GM12891 (cell line): ENCODE results near the gene NSMCE1.

Experiments
- DNase-seq: peaks from one replicate; pipeline ENCODE4 v3.0.0; 2011; ENCODE audit warnings: low spot score; ENCODE audit not compliant: insufficient read length
- FAIRE-seq: peaks from 2 replicates; lab custom pipeline; 2011; peaks lifted over from hg19 to GRCh38; lab: Jason Lieb, UNC
- PAX5 ChIP-seq: IDR thresholded peaks from 2 replicates; pipeline ENCODE4 v1.6.1; 2011; ENCODE audit warnings: low read length, moderate library complexity, mild to moderate bottlenecking; ENCODE audit not compliant: insufficient read depth, severe bottlenecking
- POLR2A ChIP-seq: IDR thresholded peaks from 2 replicates; pipeline ENCODE4 v1.6.1; 2011; ENCODE audit warnings: low read depth, low read length, control low read depth
- POLR2AphosphoS5 ChIP-seq: IDR thresholded peaks from 2 replicates; pipeline ENCODE4 v1.6.1; 2011; ENCODE audit warnings: low read depth, low read length, control low read depth
- POU2F2 ChIP-seq: IDR thresholded peaks from 2 replicates; pipeline ENCODE4 v1.6.1; 2011; ENCODE audit warnings: low read depth, mild to moderate bottlenecking, control low read depth, low read length, moderate library complexity
- SPI1 ChIP-seq: IDR thresholded peaks from 2 replicates; pipeline ENCODE4 v1.6.1; 2011; ENCODE audit warnings: low read depth, low read length, control low read depth
- TAF1 ChIP-seq: IDR thresholded peaks from 2 replicates; pipeline ENCODE4 v1.6.1; 2011; ENCODE audit warnings: low read depth, low read length, control low read depth

The NSMCE1 gene

DNA sequence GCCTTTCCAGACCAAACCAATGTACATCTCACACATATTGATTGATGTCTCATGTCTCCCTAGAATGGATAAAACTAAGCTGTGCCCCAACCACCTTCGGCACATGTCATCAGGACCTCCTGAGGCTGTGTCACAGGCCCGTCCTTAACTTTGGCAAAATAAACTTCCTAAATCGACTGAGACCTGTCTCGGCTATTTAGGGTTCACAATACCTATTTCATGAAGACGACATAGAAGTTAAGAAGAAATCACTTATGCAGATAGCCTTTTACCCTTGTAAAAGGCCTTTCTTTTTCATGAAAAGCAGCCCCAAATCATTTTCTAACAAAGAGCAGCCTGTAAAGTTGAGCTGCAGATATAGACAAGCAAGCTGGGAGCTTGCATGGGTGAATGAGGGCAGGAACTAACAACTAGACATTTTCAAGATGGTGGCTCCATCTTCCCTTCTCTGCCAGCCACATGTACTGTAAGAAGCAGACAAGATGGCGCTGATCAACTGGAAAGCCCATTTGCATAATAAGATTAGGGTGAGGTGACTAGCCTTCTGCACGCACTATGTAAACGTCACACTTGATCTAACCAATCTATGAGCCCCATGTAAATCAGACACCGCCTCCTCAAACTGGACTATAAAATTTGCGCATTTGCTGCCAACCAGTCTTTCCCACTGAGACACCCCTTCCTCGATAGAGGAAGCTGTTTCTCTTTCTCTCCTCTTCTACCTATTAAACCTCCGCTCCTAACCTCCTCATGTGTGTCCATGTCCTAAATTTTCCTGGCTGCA lies 69.9 kb downstream of the NSMCE1 start:
- no peak for FAIRE-seq
- TF ChIP-seq PAX5 (no peak), POU2F2 (no peak), TAF1 (no peak), POLR2A (no peak), POLR2AphosphoS5 (no peak), SPI1 (no peak)
- no peak for DNase-seq

DNA sequence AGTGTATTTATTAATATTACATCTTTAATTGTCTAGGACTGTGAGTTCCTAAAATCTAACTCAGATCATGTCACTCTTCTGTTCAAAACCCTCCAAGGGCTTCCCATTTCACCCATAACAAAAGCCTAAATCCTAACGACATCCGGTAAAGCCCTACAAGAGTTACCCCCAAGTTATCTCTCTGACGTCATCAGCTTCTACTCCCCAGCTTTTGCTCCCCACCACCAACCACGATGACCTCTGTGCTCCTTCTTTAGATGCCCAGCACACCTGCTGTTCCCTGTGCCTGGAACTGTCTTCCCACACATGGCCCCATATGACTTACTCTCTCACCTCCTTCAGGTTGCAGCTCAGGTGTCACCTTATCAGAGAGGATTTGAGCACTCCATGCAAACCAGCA lies 71.6 kb downstream of the NSMCE1 start:
- DNase-seq (no peak), FAIRE-seq (no peak)
- TF ChIP-seq POLR2A: no peak
- TF ChIP-seq POU2F2: no peak
- no peak for TF ChIP-seq POLR2AphosphoS5
- no peak for TF ChIP-seq SPI1
- no peak for TF ChIP-seq PAX5
- no peak for TF ChIP-seq TAF1

DNA sequence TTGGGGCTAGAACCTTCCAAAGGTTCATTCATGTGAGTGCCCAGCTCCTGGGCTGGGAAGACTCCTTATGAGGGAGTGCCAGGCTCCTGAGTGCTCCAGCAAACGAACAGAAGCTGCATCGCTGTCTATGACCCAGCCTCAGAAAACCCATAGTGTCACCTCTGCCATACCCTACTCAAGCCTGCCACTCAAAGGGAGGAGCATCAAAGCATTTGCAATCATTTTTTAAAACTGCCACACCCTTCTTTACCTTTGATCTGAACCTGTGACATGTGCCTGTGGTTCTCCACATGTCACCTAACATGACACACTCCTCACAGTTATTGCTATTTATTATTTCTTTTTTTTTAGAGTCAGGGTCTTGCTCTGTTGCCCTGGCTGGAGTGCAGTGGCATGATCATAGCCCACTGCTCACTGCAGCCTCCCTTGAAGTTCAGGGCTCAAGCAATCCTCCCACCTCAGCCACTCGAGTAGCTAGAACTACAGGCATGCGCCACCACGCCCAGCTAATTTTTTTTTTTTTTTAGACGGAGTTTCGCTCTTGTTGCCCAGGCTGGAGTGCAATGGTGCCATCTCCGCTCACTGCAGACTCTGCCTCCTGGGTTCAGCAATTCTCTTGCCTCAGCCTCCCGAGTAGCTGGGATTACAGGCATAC lies 72.5 kb downstream of the NSMCE1 start:
- FAIRE-seq: no peak
- TF ChIP-seq SPI1: no peak
- TF ChIP-seq POLR2A: no peak
- no peak for TF ChIP-seq POU2F2
- no peak for DNase-seq

DNA sequence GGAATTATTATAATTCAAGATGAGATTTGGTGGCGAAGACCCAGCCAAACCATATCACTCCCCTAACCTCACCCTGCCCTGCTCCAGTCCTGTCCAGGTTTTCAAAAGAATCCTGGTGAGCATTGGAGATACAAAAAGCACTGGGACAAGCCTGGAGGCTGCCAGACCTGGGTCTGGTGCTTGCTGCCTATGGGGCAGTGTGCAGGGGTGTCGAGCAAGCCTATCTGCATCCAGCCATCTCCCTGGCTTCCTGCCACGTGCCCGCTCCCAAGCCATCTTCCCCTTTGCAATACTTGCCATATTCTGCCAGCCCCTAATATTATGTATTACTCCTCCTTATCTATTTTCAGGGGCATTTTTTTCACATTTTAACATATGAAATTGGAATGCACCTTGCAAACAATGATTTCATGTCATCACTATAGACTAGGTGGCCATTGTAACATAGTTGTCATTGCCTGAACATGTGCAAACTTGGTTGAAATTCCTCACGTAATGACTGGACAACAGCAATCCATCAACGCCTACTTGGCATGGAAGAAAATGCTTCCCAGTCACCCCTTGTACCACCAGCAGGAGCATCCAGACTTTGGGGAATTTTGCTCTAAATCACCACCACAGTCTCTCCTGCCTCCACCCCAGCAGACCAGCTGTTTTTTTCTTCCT lies 73.4 kb downstream of the NSMCE1 start:
- FAIRE-seq: no peak
- TF ChIP-seq POLR2A: no peak
- TF ChIP-seq PAX5: no peak
- TF ChIP-seq TAF1: no peak
- no peak for TF ChIP-seq POU2F2
- no peak for TF ChIP-seq POLR2AphosphoS5
- TF ChIP-seq SPI1: no peak
- DNase-seq: no peak

DNA sequence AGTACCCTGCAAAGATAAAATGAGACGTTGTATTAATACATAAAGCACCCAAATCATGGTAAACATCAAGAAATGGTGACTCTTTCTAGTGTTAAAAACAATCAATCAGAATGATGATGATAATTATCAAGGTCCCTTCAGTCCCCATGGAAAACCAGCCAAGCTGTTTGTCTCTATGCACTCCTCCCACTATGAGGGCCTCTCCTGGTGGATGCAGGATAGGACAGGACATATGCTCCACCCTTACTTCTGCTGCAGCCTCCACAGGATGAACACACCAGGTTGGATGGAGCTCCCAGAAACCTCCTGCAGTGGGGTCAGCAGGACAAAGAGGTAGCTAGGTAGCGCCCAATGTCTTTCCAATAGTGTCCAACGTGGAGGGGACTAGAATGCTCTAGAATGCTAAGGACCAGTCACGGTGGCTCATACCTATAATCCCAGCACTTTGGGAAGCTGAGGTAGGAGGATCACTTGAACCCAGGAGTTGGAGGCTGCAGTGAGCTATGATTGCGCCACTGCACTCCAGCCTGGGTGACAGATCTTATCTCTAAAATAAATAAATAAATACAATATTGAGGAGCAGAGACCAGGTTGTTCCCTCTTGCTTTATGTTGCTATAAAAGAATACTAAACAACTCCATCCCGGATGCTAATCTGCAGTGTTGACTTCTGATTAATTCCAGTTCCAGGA lies 75.1 kb downstream of the NSMCE1 start:
- no peak for FAIRE-seq
- no peak for TF ChIP-seq TAF1
- TF ChIP-seq SPI1: no peak
- TF ChIP-seq POU2F2: no peak
- no peak for TF ChIP-seq POLR2AphosphoS5
- TF ChIP-seq POLR2A: no peak
- no peak for TF ChIP-seq PAX5
- no peak for DNase-seq

DNA sequence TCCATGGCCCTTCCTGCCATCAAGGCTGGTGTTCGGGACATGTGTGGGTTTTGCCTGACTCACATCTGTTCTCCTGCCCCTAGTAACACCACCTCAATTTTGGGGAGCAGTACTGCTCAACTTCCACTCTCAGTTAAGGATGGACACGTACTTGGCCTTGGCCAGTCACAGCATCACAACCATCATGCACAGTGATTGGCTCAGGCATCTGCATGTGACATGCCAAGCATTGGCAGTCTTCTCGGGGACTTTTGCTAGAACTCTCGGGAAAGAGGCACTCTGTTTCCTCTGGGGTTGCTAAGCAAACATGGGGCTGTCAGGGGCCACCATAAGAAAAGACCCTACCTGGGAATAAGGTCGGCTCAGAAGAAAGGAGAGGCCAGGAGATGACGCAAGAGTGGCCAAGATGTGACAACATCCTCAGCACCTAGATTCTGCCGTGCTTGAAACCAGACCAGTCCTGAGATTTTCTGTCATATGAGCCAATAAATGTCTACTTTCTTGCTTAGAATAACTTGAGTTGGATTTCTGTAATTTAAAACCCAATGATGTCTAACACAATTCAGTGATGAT lies 77.1 kb downstream of the NSMCE1 start:
- no peak for DNase-seq
- FAIRE-seq: no peak
- TF ChIP-seq POU2F2 (no peak), POLR2AphosphoS5 (no peak), PAX5 (no peak), POLR2A (no peak), SPI1 (no peak), TAF1 (no peak)

DNA sequence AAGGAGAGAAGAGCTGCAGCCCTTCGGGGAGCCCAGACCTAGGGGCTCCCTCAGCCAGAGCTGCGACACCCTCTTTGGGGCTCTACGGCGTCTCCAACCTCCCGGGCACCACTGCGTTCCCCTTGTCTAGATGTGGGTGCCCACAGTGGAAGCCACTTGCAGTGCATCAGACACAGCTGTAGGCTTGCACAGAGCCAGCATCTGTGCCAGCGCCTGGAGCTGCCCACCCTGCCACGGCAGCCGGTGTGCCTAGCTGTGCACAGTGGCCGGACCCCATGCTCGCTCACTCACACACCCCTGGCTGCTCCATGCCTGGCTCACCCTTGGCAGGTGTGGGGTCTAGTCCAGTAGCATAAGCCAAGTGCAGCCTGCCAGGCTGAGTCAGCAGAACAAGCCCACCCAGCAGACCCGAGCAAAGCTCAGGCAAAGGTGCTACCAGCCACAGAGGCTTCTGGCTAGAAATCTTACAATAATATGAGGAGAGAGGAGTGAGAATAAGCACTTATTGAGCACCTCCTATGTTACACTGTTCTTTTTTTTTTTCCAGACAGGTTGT lies 78.2 kb downstream of the NSMCE1 start:
- DNase-seq (no peak), FAIRE-seq (no peak)
- TF ChIP-seq POU2F2: no peak
- no peak for TF ChIP-seq PAX5
- no peak for TF ChIP-seq SPI1
- no peak for TF ChIP-seq POLR2AphosphoS5
- TF ChIP-seq POLR2A: no peak
- TF ChIP-seq TAF1: no peak

DNA sequence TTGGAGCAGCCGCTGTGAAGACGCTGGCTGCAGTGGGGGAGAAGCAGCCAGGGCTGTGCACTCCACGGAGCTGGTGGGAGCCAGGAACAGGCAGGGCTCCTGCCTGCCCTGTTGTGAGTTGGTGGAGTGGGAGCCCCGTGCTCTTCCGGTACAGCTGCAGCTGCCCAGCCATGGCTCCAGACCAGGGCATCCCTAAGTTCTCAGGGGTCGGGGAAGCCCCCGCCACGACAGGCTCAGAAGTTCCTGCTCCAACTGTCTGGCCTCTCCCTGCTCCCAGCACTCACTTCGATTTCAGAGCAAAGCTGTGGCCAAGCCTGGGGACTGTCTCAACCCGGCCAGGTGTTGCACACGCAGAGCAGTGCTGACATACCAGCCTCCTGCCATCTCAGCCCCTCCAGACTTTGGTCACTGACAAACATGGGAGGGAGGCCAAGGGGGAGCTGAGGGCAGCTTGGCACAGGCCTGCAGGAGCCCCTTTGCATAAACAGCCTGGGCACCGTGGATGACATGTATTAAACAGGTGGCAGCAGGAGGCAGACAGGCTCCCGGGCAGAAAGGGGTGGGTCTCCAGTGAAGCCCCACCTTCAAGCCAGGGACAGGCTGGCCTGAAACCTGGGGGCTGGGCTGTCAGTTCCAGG lies 79.1 kb downstream of the NSMCE1 start:
- FAIRE-seq: no peak
- TF ChIP-seq POLR2A: no peak
- TF ChIP-seq TAF1: no peak
- DNase-seq: no peak
